ENCODE results near the gene DTD2. TPM values are rescaled to one million over a fixed set of nuclear protein-coding genes. Genes with fewer than 3 reads are reported as not detected.

DTD2 gene
- total and polyA plus RNA-seq, 9 donors, result 11.1 to 34.1 (median 22.0) TPM

DNA sequence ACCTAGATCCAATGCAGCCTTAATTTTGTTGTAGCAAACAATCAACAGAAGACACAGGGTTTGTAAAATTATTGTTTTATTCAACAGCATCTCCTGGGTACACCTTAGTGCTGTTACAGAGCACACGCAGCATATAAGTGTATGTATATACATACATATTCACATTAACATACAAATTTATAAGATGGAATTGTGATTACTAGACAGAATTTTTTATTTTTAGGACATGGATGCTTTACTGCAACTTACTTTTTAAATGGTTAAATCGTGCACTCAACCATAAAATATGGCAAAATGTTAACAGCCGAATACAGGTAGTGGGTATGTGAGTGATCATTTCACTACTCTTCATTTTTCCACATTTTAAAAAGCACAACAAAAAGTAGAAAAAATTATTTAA is 53.6 kb downstream of the DTD2 start:
- intact Hi-C loops (cut with DNase I), result no loop called here
- no peaks in the 10 kb centered on the region for H3K9me3 ChIP-seq
- WGBS, 3 donors, result 95 to 96% (median 96%) methylated on average over 3 of the region's 3 CpGs
- no peak overlapping the region for H3K27ac ChIP-seq
- H3K4me1 ChIP-seq (ENCODE audit: insufficient read depth), result peaks cover 2% of the 10 kb centered on the region
- no peak overlapping the region for H3K4me3 ChIP-seq
- no peaks in the 10 kb centered on the region for H3K27me3 ChIP-seq
- no peak for TF ChIP-seq EP300 (IDR thresholded peaks at IDR 0.05)
- no peaks in the 10 kb centered on the region for H3K36me3 ChIP-seq
- no peak for DNase-seq

DNA sequence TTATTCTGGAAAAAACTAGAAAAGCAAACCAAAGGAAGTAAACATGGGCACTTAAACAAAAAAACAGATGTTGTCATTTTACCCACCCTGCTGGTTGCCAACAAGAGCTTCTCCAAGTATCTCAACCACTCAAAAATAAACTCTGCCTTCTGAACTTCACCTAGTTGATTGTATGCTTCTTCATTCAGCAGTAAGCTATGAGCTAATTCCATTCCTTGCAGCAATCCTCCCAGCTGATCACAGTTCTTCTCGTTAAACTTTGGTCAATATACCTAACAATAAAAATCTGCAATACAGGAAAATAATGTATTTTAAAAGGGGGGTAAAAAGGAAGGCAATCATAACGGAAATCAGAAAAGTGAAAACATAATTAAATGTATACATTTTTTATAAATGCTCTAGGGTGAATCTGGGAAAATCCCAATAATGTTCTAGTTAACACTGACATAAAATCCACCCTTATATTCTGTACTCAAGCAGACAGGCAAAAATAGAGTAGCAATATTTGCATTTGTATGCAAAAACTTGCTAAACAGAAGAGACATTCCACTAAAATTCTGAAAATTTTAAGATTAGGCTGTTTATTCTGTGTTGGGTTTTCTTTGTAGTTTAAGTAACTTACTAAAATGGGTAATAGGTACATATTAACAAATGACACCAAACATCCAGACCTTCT is 54.4 kb downstream of the DTD2 start:
- intact Hi-C loops (cut with DNase I), result no loop called here
- H3K27ac ChIP-seq, result no peak overlapping the region
- H3K36me3 ChIP-seq, result no peaks in the 10 kb centered on the region
- TF ChIP-seq, protein P1, sequence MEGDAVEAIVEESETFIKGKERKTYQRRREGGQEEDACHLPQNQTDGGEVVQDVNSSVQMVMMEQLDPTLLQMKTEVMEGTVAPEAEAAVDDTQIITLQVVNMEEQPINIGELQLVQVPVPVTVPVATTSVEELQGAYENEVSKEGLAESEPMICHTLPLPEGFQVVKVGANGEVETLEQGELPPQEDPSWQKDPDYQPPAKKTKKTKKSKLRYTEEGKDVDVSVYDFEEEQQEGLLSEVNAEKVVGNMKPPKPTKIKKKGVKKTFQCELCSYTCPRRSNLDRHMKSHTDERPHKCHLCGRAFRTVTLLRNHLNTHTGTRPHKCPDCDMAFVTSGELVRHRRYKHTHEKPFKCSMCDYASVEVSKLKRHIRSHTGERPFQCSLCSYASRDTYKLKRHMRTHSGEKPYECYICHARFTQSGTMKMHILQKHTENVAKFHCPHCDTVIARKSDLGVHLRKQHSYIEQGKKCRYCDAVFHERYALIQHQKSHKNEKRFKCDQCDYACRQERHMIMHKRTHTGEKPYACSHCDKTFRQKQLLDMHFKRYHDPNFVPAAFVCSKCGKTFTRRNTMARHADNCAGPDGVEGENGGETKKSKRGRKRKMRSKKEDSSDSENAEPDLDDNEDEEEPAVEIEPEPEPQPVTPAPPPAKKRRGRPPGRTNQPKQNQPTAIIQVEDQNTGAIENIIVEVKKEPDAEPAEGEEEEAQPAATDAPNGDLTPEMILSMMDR (IDR thresholded peaks at IDR 0.05), result no peak
- TF ChIP-seq POLR2A (IDR thresholded peaks at IDR 0.05), result no peak
- no peak for TF ChIP-seq EP300 (IDR thresholded peaks at IDR 0.05)
- WGBS, 3 donors, result 42 to 62% (median 45%) methylated on average over 2 of the region's 2 CpGs
- H3K27me3 ChIP-seq, result no peaks in the 10 kb centered on the region
- H3K4me3 ChIP-seq, result no peak overlapping the region
- H3K4me1 ChIP-seq (ENCODE audit: insufficient read depth), result peaks cover 2% of the 10 kb centered on the region
- H3K9me3 ChIP-seq, result no peaks in the 10 kb centered on the region
- DNase-seq, result no peak

DNA sequence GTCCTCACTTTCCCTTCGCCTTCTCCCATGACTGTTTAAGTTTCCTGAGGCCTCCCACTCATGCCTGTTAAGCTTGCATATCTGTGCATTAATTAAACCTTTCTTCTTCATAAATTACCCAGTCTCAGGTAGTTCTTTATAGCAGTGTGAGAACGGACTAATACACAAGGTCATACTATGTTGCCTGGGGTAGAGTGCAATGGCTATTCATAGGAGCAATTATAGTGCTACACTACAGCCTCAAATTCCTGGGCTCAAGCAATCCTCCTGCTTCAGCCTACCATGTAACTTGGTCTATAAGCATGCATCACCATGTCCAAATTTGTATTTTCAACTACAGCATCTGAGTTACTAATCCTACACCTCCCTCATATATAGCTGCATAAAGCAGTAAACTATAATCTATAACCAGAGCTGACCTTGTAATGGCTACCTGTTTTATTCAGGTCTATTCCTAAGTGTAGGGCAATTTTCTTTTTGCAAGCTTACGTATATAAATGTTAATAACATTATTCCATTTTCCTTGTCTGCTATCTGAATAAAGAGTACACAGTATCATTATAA is 55.9 kb downstream of the DTD2 start:
- Histone ChIP-seq H3K27me3 (no peaks in the 10 kb centered on the region), H3K36me3 (no peaks in the 10 kb centered on the region), H3K4me1 (ENCODE audit: insufficient read depth) (peaks cover 2% of the 10 kb centered on the region), H3K27ac (no peak overlapping the region), H3K4me3 (no peak overlapping the region), H3K9me3 (no peaks in the 10 kb centered on the region)
- WGBS, 3 donors, result 85 to 87% (median 86%) methylated on average over 3 of the region's 3 CpGs
- no peak for DNase-seq
- TF ChIP-seq EP300 (IDR thresholded peaks at IDR 0.05), result no peak
- no peak for TF ChIP-seq POLR2A (IDR thresholded peaks at IDR 0.05)
- TF ChIP-seq, protein P1 (IDR thresholded peaks at IDR 0.05), result no peak
- intact Hi-C loops (cut with DNase I), result no loop called here

DNA sequence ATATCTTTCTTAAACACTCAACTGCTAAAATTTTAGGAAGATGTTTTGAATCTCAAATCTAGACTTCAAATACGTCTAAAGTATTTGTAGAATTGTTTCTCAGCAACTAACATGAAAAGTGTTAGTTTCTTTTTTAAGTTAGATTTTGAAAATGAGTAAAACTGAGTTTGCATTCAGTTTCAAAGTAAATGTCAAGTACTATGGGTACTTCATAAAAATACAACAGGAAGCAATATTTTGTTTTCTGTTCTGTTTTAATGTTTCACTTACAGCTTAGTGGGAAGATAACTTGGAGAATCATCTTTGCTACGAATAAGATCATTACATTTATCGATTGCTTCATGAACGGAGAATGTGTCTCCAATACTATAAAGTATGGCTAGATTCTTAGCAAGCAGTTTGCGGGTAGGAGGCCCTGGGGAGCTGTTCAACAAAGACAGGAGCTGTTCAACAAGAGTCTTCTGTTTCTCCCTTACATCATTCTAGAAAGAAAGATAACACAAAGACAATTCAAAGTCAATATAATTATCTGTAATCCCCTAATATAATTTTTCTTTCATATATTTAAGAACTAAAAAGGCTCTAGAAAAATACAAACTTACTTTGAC is 57.2 kb downstream of the DTD2 start:
- no peak for TF ChIP-seq EP300 (IDR thresholded peaks at IDR 0.05)
- TF ChIP-seq POLR2A (IDR thresholded peaks at IDR 0.05), result no peak
- TF ChIP-seq, protein P1 (IDR thresholded peaks at IDR 0.05), result no peak
- Histone ChIP-seq H3K36me3 (no peaks in the 10 kb centered on the region), H3K4me3 (no peak overlapping the region), H3K27me3 (no peaks in the 10 kb centered on the region), H3K9me3 (no peaks in the 10 kb centered on the region), H3K27ac (no peak overlapping the region), H3K4me1 (ENCODE audit: insufficient read depth) (peaks cover under 1% of the 10 kb centered on the region)
- intact Hi-C loops (cut with DNase I), result no loop called here
- DNase-seq, result no peak
- 34 to 59% (median 41%) methylated on average over 5 of the region's 5 CpGs for WGBS, 3 donors

Other genes starting within 250 kb of the DTD2 start
- 100 to 1,000 TPM; 124 to 186 (median 151) TPM for gene HECTD1, start 249.7 kb downstream of the DTD2 start, total RNA-seq
- gene HECTD1, start 249.7 kb downstream of the DTD2 start, polyA plus RNA-seq, result 10 to 100 TPM; 59.7 to 79.4 TPM
- gene HEATR5A, start 37.0 kb downstream of the DTD2 start, total RNA-seq, result 10 to 100 TPM; 14.8 to 32.9 (median 23.5) TPM
- gene HEATR5A, start 37.0 kb downstream of the DTD2 start, polyA plus RNA-seq, result 10 to 100 TPM in 1 of 2 donors, 1 to 10 TPM in 1; 6.2 to 11.9 TPM
- gene GPR33, start 30.5 kb upstream of the DTD2 start, total RNA-seq, result not detected
- not detected for gene GPR33, start 30.5 kb upstream of the DTD2 start, polyA plus RNA-seq
- 10 to 100 TPM in 6 of 7 donors, 1 to 10 TPM in 1; 9.8 to 17.6 (median 14.0) TPM for gene NUBPL, start 103.9 kb upstream of the DTD2 start, total RNA-seq
- 10 to 100 TPM in 1 of 2 donors, 1 to 10 TPM in 1; 5.8 to 12.0 TPM for gene NUBPL, start 103.9 kb upstream of the DTD2 start, polyA plus RNA-seq

Measured in ovary (tissue), 9 donors.